Activated CD4-positive, alpha-beta T cell treated with anti-CD3 and anti-CD28 coated beads, Interleukin-2, amount 10 ng/mL, durations not matched to agents 7 days and 5 days (primary cell): ENCODE data around the gene IFIT1. TPM values are rescaled to one million over a fixed set of nuclear protein-coding genes. Genes with fewer than 3 reads are reported as not detected.
A peak's percentile ranks its signal among the peaks of the same experiment; 100 is the strongest.
"Not testable (repeated sequence)": the region's sequence is repeated elsewhere in the genome, so short reads cannot be mapped to it uniquely, and the experiment has no call there.

Experiments used
- CTCF ChIA-PET: fragments of 350-600 bp; sonication (Branson Sonifier 250); formaldehyde crosslinking; loops from one replicate; lab custom pipeline; 2021; ENCODE audit warnings: antibody characterized with exemption; lab: Charles Lee
- POLR2A ChIA-PET: fragments of 350-600 bp; sonication (Branson Sonifier 250); formaldehyde crosslinking; loops from one replicate; lab custom pipeline; 2021; ENCODE audit warnings: antibody characterized with exemption; lab: Charles Lee
- DNase-seq: peaks from one replicate; pipeline ENCODE4 v3.0.0-alpha.2; 2020
- H3K27ac Mint-ChIP-seq: one replicate; pipeline ENCODE4 v1.8.0; 2021; ENCODE audit warnings: mild to moderate bottlenecking, moderate library complexity, mixed read lengths
- H3K27me3 Mint-ChIP-seq: one replicate; pipeline ENCODE4 v1.8.0; 2021; ENCODE audit warnings: mixed read lengths
- H3K36me3 Mint-ChIP-seq: one replicate; pipeline ENCODE4 v1.8.0; 2021; ENCODE audit warnings: low read depth, mixed read lengths
- H3K4me1 Mint-ChIP-seq: one replicate; pipeline ENCODE4 v1.8.0; 2021; ENCODE audit warnings: mixed read lengths
- H3K4me3 Mint-ChIP-seq: one replicate; pipeline ENCODE4 v1.8.0; 2021; ENCODE audit warnings: mild to moderate bottlenecking, moderate library complexity, mixed read lengths
- H3K9me3 Mint-ChIP-seq: one replicate; pipeline ENCODE4 v1.8.0; 2021; ENCODE audit warnings: mixed read lengths
- total RNA-seq, 2 experiments: library from RNA; stranded (reverse); gene quantifications; one replicate each; pipeline ENCODE4 v1.2.3, GENCODE V29; 2021

The IFIT1 gene
- total RNA-seq, 2 experiments from 2014 or later, result 42.9 to 45.0 TPM

GRCh38 chr10:89407792-89408191 lies 15.4 kb downstream of the IFIT1 start:
- H3K9me3 Mint-ChIP-seq, result peaks cover 20% of the 10 kb centered on the region
- POLR2A ChIA-PET, DNase-seq, H3K4me3 Mint-ChIP-seq, H3K27ac Mint-ChIP-seq, H3K27me3 Mint-ChIP-seq: not testable (repeated sequence)
- H3K36me3 Mint-ChIP-seq, result peaks cover 91% of the 10 kb centered on the region
- CTCF ChIA-PET, result interaction anchor here (2.1 kb wide), 1 partner anchor 75 kb away, joined by 6 read pairs; no protein-coding TSS in a partner anchor
- H3K4me1 Mint-ChIP-seq, result peaks cover 31% of the 10 kb centered on the region

GRCh38 chr10:89409282-89409681 lies 16.9 kb downstream of the IFIT1 start:
- Mint-ChIP-seq H3K36me3 (peaks cover 82% of the 10 kb centered on the region), H3K4me1 (peaks cover 37% of the 10 kb centered on the region), H3K9me3 (peaks cover 20% of the 10 kb centered on the region)
- H3K4me3 Mint-ChIP-seq, H3K27me3 Mint-ChIP-seq, DNase-seq, H3K27ac Mint-ChIP-seq, POLR2A ChIA-PET: not testable (repeated sequence)
- CTCF ChIA-PET, result interaction anchor here (0.9 kb wide), 1 partner anchor 162 kb away, joined by 3 read pairs; no protein-coding TSS in a partner anchor

GRCh38 chr10:89410551-89410950 lies 18.1 kb downstream of the IFIT1 start:
- peaks cover 20% of the 10 kb centered on the region for H3K9me3 Mint-ChIP-seq
- CTCF ChIA-PET, POLR2A ChIA-PET, H3K27me3 Mint-ChIP-seq, H3K4me3 Mint-ChIP-seq, DNase-seq, H3K27ac Mint-ChIP-seq: not testable (repeated sequence)
- peaks cover 75% of the 10 kb centered on the region for H3K36me3 Mint-ChIP-seq
- H3K4me1 Mint-ChIP-seq, result peaks cover 37% of the 10 kb centered on the region

GRCh38 chr10:89411135-89411534 lies 18.7 kb downstream of the IFIT1 start:
- CTCF ChIA-PET, result interaction anchor here (1.3 kb wide), 1 partner anchor 9 kb away, joined by 7 read pairs; no protein-coding TSS in a partner anchor
- Mint-ChIP-seq H3K36me3 (peaks cover 75% of the 10 kb centered on the region), H3K4me1 (peaks cover 40% of the 10 kb centered on the region), H3K9me3 (peaks cover 20% of the 10 kb centered on the region)
- not testable (repeated sequence) for DNase-seq, H3K27ac Mint-ChIP-seq, H3K4me3 Mint-ChIP-seq, H3K27me3 Mint-ChIP-seq
- POLR2A ChIA-PET, result interaction anchor here (1.2 kb wide), 1 partner anchor 18 kb away, joined by 3 read pairs; no protein-coding TSS in a partner anchor

- peak overlapping the region; percentile 31 for H3K4me3 Mint-ChIP-seq
- peak; percentile 24 for DNase-seq
- peaks cover 47% of the 10 kb centered on the region for H3K4me1 Mint-ChIP-seq
- ChIA-PET POLR2A (interaction anchor here (0.6 to 1.6 kb wide), 3 partner anchors 12 to 110 kb away, joined by 3 to 5 read pairs (median 3); partner anchors contain the start of gene IFIT2), CTCF (interaction anchor here (0.6 to 1.3 kb wide), 3 partner anchors 10 to 1101 kb away, joined by 3 to 7 read pairs (median 3); no protein-coding TSS in a partner anchor)
- H3K27ac Mint-ChIP-seq, result peak overlapping the region; percentile 83
- H3K27me3 Mint-ChIP-seq, result not testable (repeated sequence)
- H3K36me3 Mint-ChIP-seq, result peaks cover 71% of the 10 kb centered on the region
- peaks cover 15% of the 10 kb centered on the region for H3K9me3 Mint-ChIP-seq
Observed at GRCh38 chr10:89412276-89412675, 19.9 kb downstream of the IFIT1 start.

- DNase-seq, result no peak
- Mint-ChIP-seq H3K27ac (peak overlapping the region; percentile 95), H3K4me3 (peak overlapping the region; percentile 79), H3K9me3 (peaks cover 15% of the 10 kb centered on the region), H3K36me3 (peaks cover 75% of the 10 kb centered on the region), H3K27me3 (no peaks in the 10 kb centered on the region), H3K4me1 (peaks cover 59% of the 10 kb centered on the region)
- ChIA-PET POLR2A (interaction anchor here (1.4 to 1.7 kb wide), 4 partner anchors 21 to 288 kb away, joined by 3 to 14 read pairs (median 10); partner anchors contain the start of genes IFIT1, IFIT2, IFIT3 and KIF20B), CTCF (interaction anchor here (0.7 to 1.4 kb wide), 4 partner anchors 9 to 97 kb away, joined by 3 to 5 read pairs (median 3); no protein-coding TSS in a partner anchor)
Observed at GRCh38 chr10:89413398-89413912, 21.0 kb downstream of the IFIT1 start.

- Mint-ChIP-seq H3K4me3 (peak within 1 kb of the TSS; percentile 79), H3K36me3 (peaks cover 68% of the 10 kb centered on the region), H3K4me1 (peaks cover 61% of the 10 kb centered on the region), H3K27me3 (no peaks in the 10 kb centered on the region), H3K27ac (peak within 1 kb of the TSS; percentile 95), H3K9me3 (peaks cover 15% of the 10 kb centered on the region)
- ChIA-PET CTCF (interaction anchor here (0.9 to 1.4 kb wide), 3 partner anchors 10 to 97 kb away, joined by 3 to 5 read pairs (median 3); no protein-coding TSS in a partner anchor), POLR2A (interaction anchor here (0.8 to 1.7 kb wide), 7 partner anchors 21 to 287 kb away, joined by 3 to 14 read pairs (median 4); partner anchors contain the start of genes IFIT1, IFIT2, IFIT3 and KIF20B)
- DNase-seq, result peak; percentile 79
Observed at GRCh38 chr10:89414146-89414878, 21.9 kb downstream of the IFIT1 start, which contains the start of gene IFIT5. Gene IFIT5, plus strand, starts transcription at chr10:89414568. Its CDS starts 231 bp downstream, at chr10:89414799.

GRCh38 chr10:89414879-89415821 lies 22.7 kb downstream of the IFIT1 start:
- POLR2A ChIA-PET, result interaction anchor here (1.0 to 1.7 kb wide), 6 partner anchors 22 to 287 kb away, joined by 3 to 14 read pairs (median 5); partner anchors contain the start of genes IFIT1, IFIT3 and KIF20B

GRCh38 chr10:89416465-89416864 lies 24.0 kb downstream of the IFIT1 start:
- Mint-ChIP-seq H3K4me3 (peak overlapping the region; percentile 79), H3K9me3 (peaks cover 9% of the 10 kb centered on the region), H3K27ac (peak overlapping the region; percentile 95), H3K36me3 (peaks cover 65% of the 10 kb centered on the region), H3K4me1 (peaks cover 61% of the 10 kb centered on the region), H3K27me3 (no peaks in the 10 kb centered on the region)
- DNase-seq, result no peak
- ChIA-PET CTCF (no interaction called here), POLR2A (interaction anchor here (0.7 to 1.2 kb wide), 2 partner anchors 111 to 285 kb away, joined by 3 read pairs; no protein-coding TSS in a partner anchor)

More at GRCh38 chr10:89414879-89415821, 22.7 kb downstream of the IFIT1 start:
- Mint-ChIP-seq H3K27me3 (no peaks in the 10 kb centered on the region), H3K27ac (peak overlapping the region; percentile 95), H3K9me3 (peaks cover 12% of the 10 kb centered on the region), H3K4me1 (peaks cover 64% of the 10 kb centered on the region), H3K36me3 (peaks cover 64% of the 10 kb centered on the region), H3K4me3 (peak overlapping the region; percentile 79)
- peak; percentile 52 for DNase-seq
- CTCF ChIA-PET, result interaction anchor here (0.8 to 1.4 kb wide), 3 partner anchors 9 to 77 kb away, joined by 3 to 5 read pairs (median 3); no protein-coding TSS in a partner anchor

GRCh38 chr10:89419548-89419947 lies 27.1 kb downstream of the IFIT1 start:
- Mint-ChIP-seq H3K9me3 (no peaks in the 10 kb centered on the region), H3K36me3 (peaks cover 59% of the 10 kb centered on the region), H3K4me3 (peak overlapping the region; percentile 36), H3K27me3 (no peaks in the 10 kb centered on the region), H3K4me1 (peaks cover 42% of the 10 kb centered on the region), H3K27ac (peak overlapping the region; percentile 32)
- no peak for DNase-seq
- POLR2A ChIA-PET, result interaction anchor here (0.8 kb wide), 1 partner anchor 28 kb away, joined by 5 read pairs; no protein-coding TSS in a partner anchor
- CTCF ChIA-PET, result interaction anchor here (1.5 kb wide), 1 partner anchor 36 kb away, joined by 4 read pairs; no protein-coding TSS in a partner anchor

- H3K27ac Mint-ChIP-seq, result no peak overlapping the region
- no peaks in the 10 kb centered on the region for H3K9me3 Mint-ChIP-seq
- no peaks in the 10 kb centered on the region for H3K27me3 Mint-ChIP-seq
- DNase-seq, result no peak
- no peak overlapping the region for H3K4me3 Mint-ChIP-seq
- ChIA-PET POLR2A (interaction anchor here (0.8 kb wide), 1 partner anchor 86 kb away, joined by 3 read pairs; no protein-coding TSS in a partner anchor), CTCF (no interaction called here)
- peaks cover 49% of the 10 kb centered on the region for H3K36me3 Mint-ChIP-seq
- H3K4me1 Mint-ChIP-seq, result peaks cover 39% of the 10 kb centered on the region
Observed at GRCh38 chr10:89421018-89421476, 28.6 kb downstream of the IFIT1 start.
